ENCODE data around the gene HIVEP3.

HIVEP3 gene

GRCh38 chr1:41650028-41650880 is 268.5 kb downstream of the HIVEP3 start:
- no peaks in the 10 kb centered on the region for H3K36me3 ChIP-seq (ENCODE audit: control insufficient read depth, insufficient read depth, low read length)
- no peak overlapping the region for H3K4me3 ChIP-seq (ENCODE audit: extremely low read depth, insufficient read depth, low read length, poor library complexity, severe bottlenecking)
- H3K4me1 ChIP-seq (ENCODE audit: control insufficient read depth, insufficient read depth, low read length, poor library complexity, severe bottlenecking) = peaks cover 5% of the 10 kb centered on the region
- H3K27ac ChIP-seq (ENCODE audit: low read depth, low read length, severe bottlenecking) = no peak overlapping the region
- 51 to 53% methylated on average over 8 of the region's 11 CpGs for WGBS, 2 experiments (ENCODE audit: insufficient coverage in 2 of 2)
- no peaks in the 10 kb centered on the region for H3K9me3 ChIP-seq (ENCODE audit: control insufficient read depth, low read length)

GRCh38 chr1:41649396-41650027 is 269.2 kb downstream of the HIVEP3 start:
- WGBS, 2 experiments (ENCODE audit: insufficient coverage in 2 of 2) = 49 to 83% methylated on average over 2 to 6 of the region's 9 CpGs
- Histone ChIP-seq H3K4me1 (ENCODE audit: control insufficient read depth, insufficient read depth, low read length, poor library complexity, severe bottlenecking) (peaks cover 9% of the 10 kb centered on the region), H3K4me3 (ENCODE audit: extremely low read depth, insufficient read depth, low read length, poor library complexity, severe bottlenecking) (no peak overlapping the region), H3K36me3 (ENCODE audit: control insufficient read depth, insufficient read depth, low read length) (no peaks in the 10 kb centered on the region), H3K9me3 (ENCODE audit: control insufficient read depth, low read length) (no peaks in the 10 kb centered on the region), H3K27ac (ENCODE audit: low read depth, low read length, severe bottlenecking) (no peak overlapping the region)

- H3K9me3 ChIP-seq (ENCODE audit: control insufficient read depth, low read length) = no peaks in the 10 kb centered on the region
- no peak overlapping the region for H3K4me3 ChIP-seq (ENCODE audit: extremely low read depth, insufficient read depth, low read length, poor library complexity, severe bottlenecking)
- no peak overlapping the region for H3K27ac ChIP-seq (ENCODE audit: low read depth, low read length, severe bottlenecking)
- WGBS, 2 experiments (ENCODE audit: insufficient coverage in 2 of 2) = 89 to 95% methylated on average over 5 to 6 of the region's 6 CpGs
- peaks cover 9% of the 10 kb centered on the region for H3K4me1 ChIP-seq (ENCODE audit: control insufficient read depth, insufficient read depth, low read length, poor library complexity, severe bottlenecking)
- no peaks in the 10 kb centered on the region for H3K36me3 ChIP-seq (ENCODE audit: control insufficient read depth, insufficient read depth, low read length)
These were observed 269.9 kb downstream of the HIVEP3 start for GRCh38 chr1:41648844-41649243.

- H3K36me3 ChIP-seq (ENCODE audit: control insufficient read depth, insufficient read depth, low read length) = no peaks in the 10 kb centered on the region
- no peak overlapping the region for H3K27ac ChIP-seq (ENCODE audit: low read depth, low read length, severe bottlenecking)
- no peaks in the 10 kb centered on the region for H3K9me3 ChIP-seq (ENCODE audit: control insufficient read depth, low read length)
- no peak overlapping the region for H3K4me3 ChIP-seq (ENCODE audit: extremely low read depth, insufficient read depth, low read length, poor library complexity, severe bottlenecking)
- WGBS, 2 experiments (ENCODE audit: insufficient coverage in 2 of 2) = 93 to 96% methylated on average over 3 to 5 of the region's 5 CpGs
- peaks cover 9% of the 10 kb centered on the region for H3K4me1 ChIP-seq (ENCODE audit: control insufficient read depth, insufficient read depth, low read length, poor library complexity, severe bottlenecking)
These were observed 270.5 kb downstream of the HIVEP3 start for GRCh38 chr1:41648230-41648629.

GRCh38 chr1:41647221-41648135 is 271.2 kb downstream of the HIVEP3 start:
- Histone ChIP-seq H3K4me1 (ENCODE audit: control insufficient read depth, insufficient read depth, low read length, poor library complexity, severe bottlenecking) (peaks cover 9% of the 10 kb centered on the region), H3K36me3 (ENCODE audit: control insufficient read depth, insufficient read depth, low read length) (no peaks in the 10 kb centered on the region), H3K4me3 (ENCODE audit: extremely low read depth, insufficient read depth, low read length, poor library complexity, severe bottlenecking) (no peak overlapping the region), H3K27ac (ENCODE audit: low read depth, low read length, severe bottlenecking) (no peak overlapping the region), H3K9me3 (ENCODE audit: control insufficient read depth, low read length) (no peaks in the 10 kb centered on the region)
- 92 to 100% methylated on average over 3 to 4 of the region's 4 CpGs for WGBS, 2 experiments (ENCODE audit: insufficient coverage in 2 of 2)

GRCh38 chr1:41646186-41646585 is 272.5 kb downstream of the HIVEP3 start:
- WGBS, 2 experiments (ENCODE audit: insufficient coverage in 2 of 2) = 89 to 94% methylated on average over 3 to 4 of the region's 4 CpGs
- no peak overlapping the region for H3K27ac ChIP-seq (ENCODE audit: low read depth, low read length, severe bottlenecking)
- no peaks in the 10 kb centered on the region for H3K36me3 ChIP-seq (ENCODE audit: control insufficient read depth, insufficient read depth, low read length)
- peaks cover 9% of the 10 kb centered on the region for H3K4me1 ChIP-seq (ENCODE audit: control insufficient read depth, insufficient read depth, low read length, poor library complexity, severe bottlenecking)
- no peaks in the 10 kb centered on the region for H3K9me3 ChIP-seq (ENCODE audit: control insufficient read depth, low read length)
- no peak overlapping the region for H3K4me3 ChIP-seq (ENCODE audit: extremely low read depth, insufficient read depth, low read length, poor library complexity, severe bottlenecking)

- Histone ChIP-seq H3K9me3 (ENCODE audit: control insufficient read depth, low read length) (no peaks in the 10 kb centered on the region), H3K4me3 (ENCODE audit: extremely low read depth, insufficient read depth, low read length, poor library complexity, severe bottlenecking) (no peak overlapping the region), H3K27ac (ENCODE audit: low read depth, low read length, severe bottlenecking) (no peak overlapping the region), H3K4me1 (ENCODE audit: control insufficient read depth, insufficient read depth, low read length, poor library complexity, severe bottlenecking) (peaks cover 6% of the 10 kb centered on the region), H3K36me3 (ENCODE audit: control insufficient read depth, insufficient read depth, low read length) (no peaks in the 10 kb centered on the region)
- 83 to 91% methylated on average over 1 of the region's 2 CpGs for WGBS, 2 experiments (ENCODE audit: insufficient coverage in 2 of 2)
These were observed 273.7 kb downstream of the HIVEP3 start for GRCh38 chr1:41645062-41645461.

- 88 to 89% methylated on average over 10 of the region's 13 CpGs for WGBS, 2 experiments (ENCODE audit: insufficient coverage in 2 of 2)
- peaks cover 15% of the 10 kb centered on the region for H3K4me1 ChIP-seq (ENCODE audit: control insufficient read depth, insufficient read depth, low read length, poor library complexity, severe bottlenecking)
- no peak overlapping the region for H3K4me3 ChIP-seq (ENCODE audit: extremely low read depth, insufficient read depth, low read length, poor library complexity, severe bottlenecking)
- no peaks in the 10 kb centered on the region for H3K9me3 ChIP-seq (ENCODE audit: control insufficient read depth, low read length)
- no peaks in the 10 kb centered on the region for H3K36me3 ChIP-seq (ENCODE audit: control insufficient read depth, insufficient read depth, low read length)
- H3K27ac ChIP-seq (ENCODE audit: low read depth, low read length, severe bottlenecking) = no peak overlapping the region
These were observed 275.6 kb downstream of the HIVEP3 start for GRCh38 chr1:41642922-41643821.

GRCh38 chr1:41641941-41642527 is 276.7 kb downstream of the HIVEP3 start:
- WGBS, 2 experiments (ENCODE audit: insufficient coverage in 2 of 2) = 88 to 92% methylated on average over 7 of the region's 7 CpGs
- Histone ChIP-seq H3K4me3 (ENCODE audit: extremely low read depth, insufficient read depth, low read length, poor library complexity, severe bottlenecking) (no peak overlapping the region), H3K9me3 (ENCODE audit: control insufficient read depth, low read length) (no peaks in the 10 kb centered on the region), H3K4me1 (ENCODE audit: control insufficient read depth, insufficient read depth, low read length, poor library complexity, severe bottlenecking) (peaks cover 15% of the 10 kb centered on the region), H3K36me3 (ENCODE audit: control insufficient read depth, insufficient read depth, low read length) (no peaks in the 10 kb centered on the region), H3K27ac (ENCODE audit: low read depth, low read length, severe bottlenecking) (no peak overlapping the region)
